GM23338 (cell line): Measurements from ENCODE around the gene PRPF38A. TPM values are rescaled to one million over a fixed set of nuclear protein-coding genes. Genes with fewer than 3 reads are reported as not detected.

ENCODE experiments used
- ATAC-seq: fragments of 200-7000 bp; cut with Tn5 transposase; 3 replicates; pipeline ENCODE4 v1.9.1; 2020
- DNase-seq: peaks from one replicate; pipeline ENCODE4 v3.0.0-alpha.2; 2015; ENCODE audit warnings: low spot score
- H2AFZ ChIP-seq: fragments of 200-600 bp; sonication (generic); 2 replicates; pipeline ENCODE4 v1.8.0; 2016; ENCODE audit warnings: antibody characterized with exemption, mild to moderate bottlenecking, moderate library complexity
- H3F3A ChIP-seq: fragments of 200-600 bp; sonication (generic); replicated peaks from 2 replicates; pipeline ENCODE4 v1.8.0; 2017; ENCODE audit warnings: antibody characterized with exemption, mixed run types, low read depth
- H3K27ac ChIP-seq: fragments of 200-600 bp; sonication (generic); 2 replicates; pipeline ENCODE4 v1.6.1; 2016; ENCODE audit warnings: low read depth
- H3K27me3 ChIP-seq: fragments of 200-600 bp; sonication (generic); 2 replicates; pipeline ENCODE4 v1.8.0; 2016; ENCODE audit warnings: mild to moderate bottlenecking, mixed run types, moderate library complexity; ENCODE audit not compliant: insufficient read depth
- H3K36me3 ChIP-seq: fragments of 200-600 bp; sonication (generic); 2 replicates; pipeline ENCODE4 v1.8.0; 2016; ENCODE audit warnings: mild to moderate bottlenecking; ENCODE audit not compliant: insufficient read depth
- H3K4me1 ChIP-seq: fragments of 200-600 bp; sonication (generic); 2 replicates; pipeline ENCODE4 v1.8.0; 2016; ENCODE audit warnings: mild to moderate bottlenecking, moderate library complexity; ENCODE audit not compliant: insufficient read depth
- H3K4me2 ChIP-seq: fragments of 200-600 bp; sonication (generic); 2 replicates; pipeline ENCODE4 v1.7.1; 2017; ENCODE audit warnings: mixed run types
- H3K4me3 ChIP-seq: fragments of 200-600 bp; sonication (generic); 2 replicates; pipeline ENCODE4 v1.6.1; 2016; ENCODE audit warnings: mixed run types
- H3K79me2 ChIP-seq: fragments of 200-600 bp; sonication (generic); replicated peaks from 2 replicates; pipeline ENCODE4 v1.8.0; 2017; ENCODE audit warnings: mild to moderate bottlenecking; ENCODE audit not compliant: insufficient read depth
- H3K9me2 ChIP-seq: fragments of 200-600 bp; sonication (generic); 2 replicates; pipeline ENCODE4 v1.8.0; 2017; ENCODE audit not compliant: insufficient read depth
- H4K20me1 ChIP-seq: fragments of 200-600 bp; sonication (generic); replicated peaks from 2 replicates; pipeline ENCODE4 v1.8.0; 2017; ENCODE audit warnings: mild to moderate bottlenecking; ENCODE audit not compliant: insufficient read depth
- H3K27ac Mint-ChIP-seq: 2 replicates; pipeline ENCODE4 v1.8.0; 2020; ENCODE audit warnings: inconsistent platforms, mild to moderate bottlenecking, moderate library complexity, mixed read lengths
- H3K27me3 Mint-ChIP-seq: 3 replicates; pipeline ENCODE4 v1.8.0; 2022; ENCODE audit warnings: low read depth, mild to moderate bottlenecking, moderate library complexity, mixed read lengths, inconsistent platforms; ENCODE audit not compliant: insufficient read depth, poor library complexity
- H3K36me3 Mint-ChIP-seq: 3 replicates; pipeline ENCODE4 v1.8.0; 2021; ENCODE audit warnings: low read depth, mild to moderate bottlenecking, inconsistent platforms, moderate library complexity, mixed read lengths
- H3K4me1 Mint-ChIP-seq: 3 replicates; pipeline ENCODE4 v1.8.0; 2020; ENCODE audit warnings: mild to moderate bottlenecking, inconsistent platforms, mixed read lengths
- H3K4me3 Mint-ChIP-seq: 3 replicates; pipeline ENCODE4 v1.8.0; 2021; ENCODE audit warnings: moderate library complexity, mild to moderate bottlenecking, inconsistent platforms, mixed read lengths
- H3K9me3 Mint-ChIP-seq: 3 replicates; pipeline ENCODE4 v1.8.0; 2020; ENCODE audit warnings: moderate library complexity, mild to moderate bottlenecking, inconsistent platforms, mixed read lengths
- CREB1 ChIP-seq: fragments of 250-450 bp; sonication (Bioruptor Pico); IDR thresholded peaks from 2 replicates; pipeline ENCODE4 v1.5.0; 2020; ENCODE audit warnings: low read depth, mild to moderate bottlenecking, moderate library complexity
- CTCF ChIP-seq, 2 experiments: fragments of 200-600 bp in 1 of 2; sonication (generic) in 1 of 2; conservative IDR thresholded peaks; 2 replicates each; pipeline versions ENCODE4 v1.5.1 to v1.6.1; 2016 to 2017; ENCODE audit warnings: antibody characterized with exemption in 2 of 2, low read depth in 2 of 2, mild to moderate bottlenecking in 2 of 2, moderate library complexity in 1 of 2
- ETS1 ChIP-seq: IDR thresholded peaks from 2 replicates; pipeline ENCODE4 v1.6.1; 2016; ENCODE audit warnings: antibody characterized with exemption
- EZH2 ChIP-seq: fragments of 200-600 bp; sonication (generic); IDR thresholded peaks from one replicate; pipeline ENCODE4 v1.8.0; 2017; ENCODE audit warnings: antibody characterized with exemption, mild to moderate bottlenecking, low read depth; ENCODE audit not compliant: unreplicated experiment
- EZH2phosphoT487 ChIP-seq: fragments of 200-600 bp; sonication (generic); IDR thresholded peaks from one replicate; pipeline ENCODE4 v1.8.1; 2018; ENCODE audit warnings: antibody characterized with exemption; ENCODE audit not compliant: unreplicated experiment
- JUNB ChIP-seq: IDR thresholded peaks from one replicate; pipeline ENCODE4 v1.6.1; 2016; ENCODE audit warnings: antibody characterized with exemption; ENCODE audit not compliant: unreplicated experiment
- NANOG ChIP-seq: IDR thresholded peaks from 2 replicates; pipeline ENCODE4 v1.6.1; 2016; ENCODE audit warnings: antibody characterized with exemption, borderline replicate concordance
- POLR2AphosphoS5 ChIP-seq: IDR thresholded peaks from 2 replicates; pipeline ENCODE4 v1.6.1; 2016; ENCODE audit warnings: antibody characterized with exemption, low read depth
- REST ChIP-seq: IDR thresholded peaks from one replicate; pipeline ENCODE4 v1.6.1; 2018; ENCODE audit warnings: antibody characterized with exemption; ENCODE audit not compliant: unreplicated experiment
- STAT1 ChIP-seq: IDR thresholded peaks from one replicate; pipeline ENCODE4 v1.6.1; 2016; ENCODE audit warnings: antibody characterized with exemption; ENCODE audit not compliant: unreplicated experiment
- ZNF114 ChIP-seq: fragments of 250-450 bp; sonication (Bioruptor Pico); IDR thresholded peaks from 2 replicates; pipeline ENCODE4 v1.5.0; 2020; ENCODE audit warnings: mild to moderate bottlenecking, moderate library complexity
- ZNF331 ChIP-seq: fragments of 250-450 bp; sonication (Bioruptor Pico); IDR thresholded peaks from 2 replicates; pipeline ENCODE4 v1.5.0; 2020; ENCODE audit warnings: low read depth, mild to moderate bottlenecking, moderate library complexity
- ZNF462 ChIP-seq: fragments of 250-450 bp; sonication (Bioruptor Pico); IDR thresholded peaks from 2 replicates; pipeline ENCODE4 v1.5.0; 2020; ENCODE audit warnings: mild to moderate bottlenecking, moderate library complexity
- polyA plus RNA-seq: library from polyadenylated mRNA; unstranded; fragments of >200 nt; fragmentation: Nextera tagmentation; extraction: Ambion mirVana; gene quantifications from 2 replicates; pipeline ENCODE4 v1.2.1, GENCODE V29; 2016
- total RNA-seq: library from RNA; depleted of rRNA; stranded (reverse); fragments of >200 nt; shearing (Covaris generic); gene quantifications from 2 replicates; pipeline ENCODE4 v1.2.3, GENCODE V29; 2014

PRPF38A gene
- total and polyA plus RNA-seq, 2 experiments from 2014 or later, result 24.8 to 40.3 TPM

- Mint-ChIP-seq H3K4me3 (no peak overlapping the region), H3K9me3 (no peaks in the 10 kb centered on the region), H3K27me3 (peaks cover 5% of the 10 kb centered on the region), H3K36me3 (peaks cover 21% of the 10 kb centered on the region; the same call in 2 of the 3 replicates), H3K4me1 (peaks cover 7% of the 10 kb centered on the region; the same call in 2 of the 3 replicates), H3K27ac (no peak overlapping the region)
- no peak overlapping the region for H2AFZ ChIP-seq
- no peak overlapping the region for H3K4me3 ChIP-seq
- no peak for DNase-seq
- no peaks in the 10 kb centered on the region for H3K27me3 ChIP-seq
- 0 out of 2 replicates have a peak, but pooled peaks cover 9% of the 10 kb centered on the region for H3K4me1 ChIP-seq
- TF ChIP-seq ETS1 (no peak), REST (no peak), NANOG (no peak), ZNF462 (CRISPR knock-in tag) (no peak), CREB1 (CRISPR knock-in tag) (no peak), POLR2AphosphoS5 (no peak), ZNF331 (CRISPR knock-in tag) (no peak), STAT1 (no peak), JUNB (no peak), CTCF (conservative IDR thresholded peaks at IDR 0.05; ENCODE audit: low read depth in 2 of 2) (no peak), ZNF114 (CRISPR knock-in tag) (no peak), EZH2phosphoT487 (no peak), EZH2 (no peak)
- H3K4me2 ChIP-seq, result no peak overlapping the region
- no peaks in the 10 kb centered on the region for H4K20me1 ChIP-seq
- H3F3A ChIP-seq, result 0 out of 2 replicates have a peak, but pooled peaks cover 3% of the 10 kb centered on the region
- no peaks in the 10 kb centered on the region; the same call in 1 of the 2 replicates for H3K79me2 ChIP-seq
- H3K9me2 ChIP-seq, result no peaks in the 10 kb centered on the region
- H3K27ac ChIP-seq, result 0 out of 2 replicates have a peak overlapping the region, but pooled peaks have one; percentile 29
- H3K36me3 ChIP-seq, result peaks cover 13% of the 10 kb centered on the region
- no peak for ATAC-seq
Measured at GRCh38 chr1:52424231-52424636, 19.8 kb downstream of the PRPF38A start.
